Astrocyte of the spinal cord (primary cell): ENCODE data around the gene SLC5A11.
A peak's percentile ranks its signal among the peaks of the same experiment; 100 is the strongest.
"Not testable (repeated sequence)": the region's sequence is repeated elsewhere in the genome, so short reads cannot be mapped to it uniquely, and the experiment has no call there.

Experiments used
- DNase-seq: peaks from one replicate; pipeline ENCODE4 v3.0.0; 2011; ENCODE audit warnings: low read depth, low spot score
- H3K4me3 ChIP-seq: 2 replicates; pipeline ENCODE4 v1.5.1; 2011; ENCODE audit warnings: low read depth, mild to moderate bottlenecking, low read length, moderate library complexity
- in situ Hi-C: cut with HindIII; loops from 2 replicates; pipeline ENCODE4 v1.10.0; 2017; ENCODE audit warnings: low sequenced_read_pairs
- TF ChIP-seq, protein P1 (sequence below): IDR thresholded peaks from 2 replicates; pipeline ENCODE4 v1.5.1; 2012; ENCODE audit warnings: low read depth, mild to moderate bottlenecking, low read length, inconsistent platforms

Gene SLC5A11

DNA sequence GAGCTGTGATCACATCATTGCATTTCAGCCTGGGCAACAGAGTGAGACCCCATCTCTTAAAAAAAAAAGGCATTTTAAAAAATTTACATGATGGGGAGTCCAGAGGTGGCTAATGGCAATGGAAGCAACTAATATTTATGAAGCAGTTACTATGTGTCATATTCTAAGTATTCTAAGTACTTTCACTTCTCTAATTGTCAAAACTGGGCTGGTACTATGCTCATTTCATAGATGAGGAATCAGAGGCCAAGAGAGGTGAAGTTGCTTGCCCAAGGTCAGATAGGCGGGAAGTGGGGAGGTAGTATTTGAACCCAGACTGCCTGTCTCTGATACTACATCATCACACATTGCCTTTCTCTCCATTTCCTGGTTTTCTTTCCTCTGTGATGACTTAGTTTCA is 50.7 kb downstream of the SLC5A11 start:
- no peak overlapping the region for H3K4me3 ChIP-seq
- TF ChIP-seq, protein P1, sequence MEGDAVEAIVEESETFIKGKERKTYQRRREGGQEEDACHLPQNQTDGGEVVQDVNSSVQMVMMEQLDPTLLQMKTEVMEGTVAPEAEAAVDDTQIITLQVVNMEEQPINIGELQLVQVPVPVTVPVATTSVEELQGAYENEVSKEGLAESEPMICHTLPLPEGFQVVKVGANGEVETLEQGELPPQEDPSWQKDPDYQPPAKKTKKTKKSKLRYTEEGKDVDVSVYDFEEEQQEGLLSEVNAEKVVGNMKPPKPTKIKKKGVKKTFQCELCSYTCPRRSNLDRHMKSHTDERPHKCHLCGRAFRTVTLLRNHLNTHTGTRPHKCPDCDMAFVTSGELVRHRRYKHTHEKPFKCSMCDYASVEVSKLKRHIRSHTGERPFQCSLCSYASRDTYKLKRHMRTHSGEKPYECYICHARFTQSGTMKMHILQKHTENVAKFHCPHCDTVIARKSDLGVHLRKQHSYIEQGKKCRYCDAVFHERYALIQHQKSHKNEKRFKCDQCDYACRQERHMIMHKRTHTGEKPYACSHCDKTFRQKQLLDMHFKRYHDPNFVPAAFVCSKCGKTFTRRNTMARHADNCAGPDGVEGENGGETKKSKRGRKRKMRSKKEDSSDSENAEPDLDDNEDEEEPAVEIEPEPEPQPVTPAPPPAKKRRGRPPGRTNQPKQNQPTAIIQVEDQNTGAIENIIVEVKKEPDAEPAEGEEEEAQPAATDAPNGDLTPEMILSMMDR: no peak
- no peak for DNase-seq
- in situ Hi-C loops: no loop called here

DNA sequence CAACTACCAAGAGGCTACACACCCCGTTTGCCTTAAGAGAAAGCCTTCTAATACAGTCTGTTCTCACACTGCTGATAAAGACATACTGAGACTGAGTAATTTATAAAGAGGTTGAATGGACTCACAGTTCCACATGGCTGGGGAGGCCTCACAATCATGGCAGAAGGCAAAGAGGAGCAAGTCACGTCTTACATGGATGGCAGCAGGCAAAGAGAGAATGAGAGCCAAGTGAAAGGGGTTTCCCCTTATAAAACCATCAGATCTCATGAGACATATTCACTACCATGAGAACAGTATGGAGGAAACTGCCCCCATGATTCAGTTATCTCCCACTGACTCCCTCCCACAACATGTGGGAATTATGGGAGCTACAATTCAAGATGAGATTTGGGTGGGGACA is 51.8 kb downstream of the SLC5A11 start:
- DNase-seq, in situ Hi-C loops: not testable (repeated sequence)

DNA sequence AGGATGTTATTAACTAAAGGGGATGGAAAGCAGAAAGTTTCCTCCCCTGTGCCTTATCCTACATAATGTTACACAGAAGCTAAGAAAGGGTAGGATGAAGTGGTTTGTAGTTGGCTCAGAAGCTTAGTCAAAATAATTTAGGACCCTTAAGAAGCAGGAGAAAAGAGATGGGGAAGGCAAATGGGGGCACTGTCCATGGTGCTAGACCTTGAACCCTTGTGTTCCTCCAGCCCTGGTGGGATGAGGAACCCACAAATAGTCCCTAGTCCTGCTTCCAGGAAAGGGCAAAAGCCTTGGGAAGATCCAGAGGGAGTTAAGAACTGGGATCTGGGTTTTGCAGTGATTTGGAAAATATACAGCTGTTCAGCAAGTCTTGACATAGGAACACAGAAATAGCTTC is 54.5 kb downstream of the SLC5A11 start:
- TF ChIP-seq, protein P1: no peak
- no peak overlapping the region for H3K4me3 ChIP-seq
- no peak for DNase-seq
- in situ Hi-C loops: no loop called here

More for the DNA sequence above, 51.8 kb downstream of the SLC5A11 start:
- H3K4me3 ChIP-seq: not testable (repeated sequence)

DNA sequence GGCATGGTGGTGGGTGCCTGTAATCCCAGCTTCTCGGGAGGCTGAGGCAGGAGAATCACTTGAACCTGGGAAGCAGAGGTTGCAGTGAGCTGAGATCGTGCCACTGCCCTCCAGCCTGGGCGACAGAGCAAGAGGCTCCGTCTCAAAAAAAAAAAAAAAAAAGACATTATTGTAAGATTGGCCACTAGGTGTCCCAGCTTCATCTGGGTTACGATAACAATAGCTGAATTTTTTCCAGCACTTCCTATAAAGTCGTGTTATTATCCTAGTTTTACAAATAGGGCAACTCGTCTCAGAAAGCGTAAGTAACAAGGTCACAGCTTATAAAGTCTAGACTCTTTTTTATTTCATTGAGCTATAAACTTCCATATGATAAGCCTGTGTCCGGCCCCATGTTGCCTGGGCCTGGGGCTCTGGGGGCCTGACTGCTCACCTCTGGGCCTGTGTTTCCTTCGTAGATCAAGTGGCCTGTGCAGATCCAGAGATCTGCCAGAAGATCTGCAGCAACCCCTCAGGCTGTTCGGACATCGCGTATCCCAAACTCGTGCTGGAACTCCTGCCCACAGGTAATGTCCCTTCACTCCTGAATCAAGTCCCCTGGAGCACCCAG is 60.5 kb downstream of the SLC5A11 start:
- DNase-seq: peak; percentile 36
- H3K4me3 ChIP-seq: no peak overlapping the region
- in situ Hi-C loops: no loop called here

DNA sequence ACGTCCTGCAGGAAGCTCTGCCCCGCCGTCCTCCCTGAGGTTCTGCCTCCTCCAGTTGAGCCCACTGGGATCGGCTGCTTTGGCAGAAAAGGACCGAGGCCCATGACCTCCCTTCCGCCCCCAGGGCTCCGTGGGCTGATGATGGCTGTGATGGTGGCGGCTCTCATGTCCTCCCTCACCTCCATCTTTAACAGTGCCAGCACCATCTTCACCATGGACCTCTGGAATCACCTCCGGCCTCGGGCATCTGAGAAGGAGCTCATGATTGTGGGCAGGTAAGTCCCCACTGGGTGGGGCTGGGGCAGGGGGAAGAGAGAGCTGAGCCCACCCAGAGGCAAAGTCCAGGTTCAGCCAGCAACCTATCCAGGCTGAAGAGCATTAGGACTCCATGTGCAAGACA is 61.1 kb downstream of the SLC5A11 start:
- DNase-seq: no peak
- in situ Hi-C loops: no loop called here
- TF ChIP-seq, protein P1: no peak
- H3K4me3 ChIP-seq: no peak overlapping the region

More for the DNA sequence above, 60.5 kb downstream of the SLC5A11 start:
- TF ChIP-seq, protein P1: peak; percentile 39

DNA sequence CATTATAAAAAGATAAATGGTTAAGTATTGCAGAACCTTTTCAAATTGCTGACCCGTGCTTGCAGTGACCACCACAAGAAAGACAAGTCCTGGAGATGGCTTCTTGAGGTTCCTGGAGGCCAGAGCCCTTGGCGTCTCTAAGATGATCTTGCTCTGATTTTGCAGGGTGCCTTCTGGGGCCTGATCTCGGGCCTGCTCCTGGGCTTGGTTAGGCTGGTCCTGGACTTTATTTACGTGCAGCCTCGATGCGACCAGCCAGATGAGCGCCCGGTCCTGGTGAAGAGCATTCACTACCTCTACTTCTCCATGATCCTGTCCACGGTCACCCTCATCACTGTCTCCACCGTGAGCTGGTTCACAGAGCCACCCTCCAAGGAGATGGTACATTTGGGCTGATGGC is 63.0 kb downstream of the SLC5A11 start:
- DNase-seq: no peak
- no peak overlapping the region for H3K4me3 ChIP-seq
- TF ChIP-seq, protein P1: no peak
- in situ Hi-C loops: no loop called here

DNA sequence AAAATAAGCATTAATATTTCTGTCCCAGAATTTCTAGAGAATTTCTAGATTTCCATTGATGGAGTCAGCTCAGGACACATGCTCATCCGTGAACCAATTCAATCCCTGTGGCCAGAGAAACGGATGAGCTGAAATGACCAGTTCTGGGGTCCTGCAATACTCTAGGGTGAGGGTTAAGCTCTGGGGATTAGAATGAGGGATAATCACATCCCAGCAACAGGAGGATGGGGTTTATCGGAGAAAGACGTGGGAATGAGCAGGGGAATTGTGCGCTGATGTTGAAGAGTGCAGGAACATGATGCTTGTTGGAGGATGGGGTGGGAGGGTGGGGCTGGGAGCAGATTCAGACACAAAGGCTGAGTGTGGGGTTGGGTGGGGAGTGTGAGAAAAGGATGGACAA is 64.1 kb downstream of the SLC5A11 start:
- in situ Hi-C loops: no loop called here
- TF ChIP-seq, protein P1: no peak
- no peak overlapping the region for H3K4me3 ChIP-seq
- DNase-seq: no peak
